Progenitor cell of endocrine pancreas (in vitro differentiated cells): ENCODE results near the gene PIAS2. TPM values are rescaled to one million over a fixed set of nuclear protein-coding genes. Genes with fewer than 3 reads are reported as not detected.
"Not testable (repeated sequence)": the region's sequence is repeated elsewhere in the genome, so short reads cannot be mapped to it uniquely, and the experiment has no call there.

Source experiments
- DNase-seq: peaks from one replicate; pipeline ENCODE4 v3.0.0; 2021; ENCODE audit warnings: low spot score; ENCODE audit not compliant: unreplicated experiment
- H3K27ac Mint-ChIP-seq: 2 replicates; pipeline ENCODE4 v1.8.0; 2021; ENCODE audit warnings: mild to moderate bottlenecking, moderate library complexity, mixed read lengths
- H3K27me3 Mint-ChIP-seq: 2 replicates; pipeline ENCODE4 v1.8.0; 2021; ENCODE audit warnings: mixed read lengths
- H3K36me3 Mint-ChIP-seq: 2 replicates; pipeline ENCODE4 v1.8.0; 2022; ENCODE audit warnings: mixed read lengths; ENCODE audit not compliant: insufficient read depth
- H3K4me1 Mint-ChIP-seq: 2 replicates; pipeline ENCODE4 v1.8.0; 2021; ENCODE audit warnings: low read depth, mixed read lengths
- H3K4me3 Mint-ChIP-seq: 2 replicates; pipeline ENCODE4 v1.8.0; 2021; ENCODE audit warnings: low read depth, mild to moderate bottlenecking, moderate library complexity, mixed read lengths
- H3K9me3 Mint-ChIP-seq: 2 replicates; pipeline ENCODE4 v1.8.0; 2021; ENCODE audit warnings: low read depth, mixed read lengths
- total RNA-seq: library from RNA; stranded (reverse); gene quantifications from 2 replicates; pipeline ENCODE4 v1.2.1, GENCODE V29; 2021
- TF ChIP-seq, protein P1 (sequence below): fragments of 200-600 bp; sonication (generic); IDR thresholded peaks from one replicate; pipeline ENCODE4 v1.5.0; 2021; ENCODE audit warnings: antibody characterized with exemption, mild to moderate bottlenecking; ENCODE audit not compliant: unreplicated experiment

PIAS2 gene
- total RNA-seq, 1 donor from 2014 or later = 36.3 TPM

DNA sequence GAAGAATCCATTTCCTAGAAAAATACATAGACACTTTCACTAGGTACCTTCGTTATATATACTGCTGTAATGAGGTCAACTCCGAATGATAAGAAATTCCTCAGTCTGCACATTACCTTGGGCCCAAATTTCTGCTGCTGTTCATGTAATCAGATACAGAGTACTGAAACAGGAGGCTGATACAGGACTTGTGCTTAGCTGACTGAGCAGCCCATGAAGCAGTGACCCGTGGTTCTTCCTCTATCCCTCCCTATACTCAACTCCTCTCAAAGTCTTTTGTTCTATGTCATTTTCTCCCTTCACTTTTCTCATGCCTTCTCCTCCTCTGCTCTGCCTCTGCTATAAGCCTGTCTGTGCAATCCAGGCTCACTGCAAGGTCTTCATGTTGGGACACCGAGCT, 102.9 kb downstream of the PIAS2 start:
- Mint-ChIP-seq H3K4me3 (no peak overlapping the region), H3K27ac (no peak overlapping the region), H3K4me1 (no peaks in the 10 kb centered on the region), H3K36me3 (no peaks in the 10 kb centered on the region), H3K9me3 (no peaks in the 10 kb centered on the region), H3K27me3 (no peaks in the 10 kb centered on the region)
- DNase-seq = no peak
- TF ChIP-seq, protein P1, sequence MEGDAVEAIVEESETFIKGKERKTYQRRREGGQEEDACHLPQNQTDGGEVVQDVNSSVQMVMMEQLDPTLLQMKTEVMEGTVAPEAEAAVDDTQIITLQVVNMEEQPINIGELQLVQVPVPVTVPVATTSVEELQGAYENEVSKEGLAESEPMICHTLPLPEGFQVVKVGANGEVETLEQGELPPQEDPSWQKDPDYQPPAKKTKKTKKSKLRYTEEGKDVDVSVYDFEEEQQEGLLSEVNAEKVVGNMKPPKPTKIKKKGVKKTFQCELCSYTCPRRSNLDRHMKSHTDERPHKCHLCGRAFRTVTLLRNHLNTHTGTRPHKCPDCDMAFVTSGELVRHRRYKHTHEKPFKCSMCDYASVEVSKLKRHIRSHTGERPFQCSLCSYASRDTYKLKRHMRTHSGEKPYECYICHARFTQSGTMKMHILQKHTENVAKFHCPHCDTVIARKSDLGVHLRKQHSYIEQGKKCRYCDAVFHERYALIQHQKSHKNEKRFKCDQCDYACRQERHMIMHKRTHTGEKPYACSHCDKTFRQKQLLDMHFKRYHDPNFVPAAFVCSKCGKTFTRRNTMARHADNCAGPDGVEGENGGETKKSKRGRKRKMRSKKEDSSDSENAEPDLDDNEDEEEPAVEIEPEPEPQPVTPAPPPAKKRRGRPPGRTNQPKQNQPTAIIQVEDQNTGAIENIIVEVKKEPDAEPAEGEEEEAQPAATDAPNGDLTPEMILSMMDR = no peak

DNA sequence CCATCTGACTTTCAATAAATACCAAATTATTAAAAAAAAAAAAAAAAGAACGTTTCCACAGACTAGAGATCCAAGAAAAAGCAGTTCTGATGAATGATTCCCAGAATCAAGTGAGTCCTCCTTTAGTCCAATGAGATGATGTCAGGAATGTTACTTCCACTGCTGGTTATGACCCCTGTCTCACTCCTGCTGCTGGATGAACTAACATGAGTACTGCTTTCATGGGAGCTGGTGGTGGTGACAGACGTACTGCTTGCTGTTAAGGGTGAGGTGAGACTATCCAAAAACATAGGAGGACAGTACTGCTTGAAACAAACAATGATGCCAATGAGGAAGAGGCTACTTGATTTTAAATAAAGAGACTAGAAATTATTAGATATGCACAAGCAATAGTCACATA, 105.0 kb downstream of the PIAS2 start:
- Mint-ChIP-seq H3K9me3 (no peaks in the 10 kb centered on the region), H3K4me3 (no peak overlapping the region), H3K36me3 (no peaks in the 10 kb centered on the region), H3K27me3 (no peaks in the 10 kb centered on the region), H3K27ac (no peak overlapping the region), H3K4me1 (no peaks in the 10 kb centered on the region)
- no peak for DNase-seq
- TF ChIP-seq, protein P1 = no peak

DNA sequence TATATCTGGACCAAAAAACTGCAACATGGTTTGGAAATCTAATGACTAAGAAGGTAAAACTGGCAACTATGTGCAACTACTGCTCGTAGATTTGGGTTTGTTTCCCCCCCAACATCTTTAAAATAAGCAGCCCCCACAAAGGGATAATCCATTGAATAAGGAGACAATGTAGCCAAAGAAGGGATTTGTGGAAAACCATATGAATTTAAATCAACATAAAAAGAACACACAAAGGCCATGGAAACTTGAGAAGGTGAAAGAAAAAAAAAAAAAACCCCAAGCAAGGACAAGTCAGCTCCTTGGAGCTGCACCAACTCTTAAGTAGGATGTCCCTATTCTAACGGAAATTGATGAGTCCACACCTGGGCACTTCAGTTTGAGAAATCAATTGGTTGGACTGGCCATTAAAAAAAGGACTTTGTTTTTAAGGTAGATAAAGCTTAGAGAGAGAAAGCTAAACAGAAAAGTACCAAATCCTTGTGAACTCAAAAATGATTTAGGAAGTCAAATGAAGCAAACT, 106.8 kb downstream of the PIAS2 start:
- Mint-ChIP-seq H3K27ac (no peak overlapping the region), H3K4me3 (no peak overlapping the region), H3K27me3 (no peaks in the 10 kb centered on the region), H3K4me1 (no peaks in the 10 kb centered on the region), H3K36me3 (no peaks in the 10 kb centered on the region), H3K9me3 (no peaks in the 10 kb centered on the region)
- TF ChIP-seq, protein P1 = no peak
- DNase-seq = no peak

DNA sequence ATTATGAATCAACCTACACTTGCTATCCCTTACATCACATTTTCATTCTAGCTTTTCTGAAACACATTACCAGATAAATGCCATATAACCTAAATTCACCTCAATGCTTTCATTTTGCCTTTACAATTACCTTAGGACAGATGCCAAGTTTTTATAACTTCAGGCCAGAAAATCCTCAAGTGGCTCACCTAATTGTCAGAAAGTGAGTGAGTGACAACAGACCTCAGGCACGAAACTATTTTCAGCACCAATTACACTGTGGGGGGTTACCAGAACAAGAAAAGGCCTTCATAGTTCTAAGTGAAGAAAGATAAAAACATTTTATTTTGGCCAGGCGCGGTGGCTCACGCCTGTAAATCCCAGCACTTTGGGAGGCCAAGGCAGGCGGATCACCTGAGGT, 108.2 kb downstream of the PIAS2 start:
- Mint-ChIP-seq H3K27me3 (no peaks in the 10 kb centered on the region), H3K4me3 (no peak overlapping the region), H3K27ac (no peak overlapping the region), H3K9me3 (no peaks in the 10 kb centered on the region), H3K4me1 (no peaks in the 10 kb centered on the region), H3K36me3 (no peaks in the 10 kb centered on the region)
- no peak for DNase-seq
- TF ChIP-seq, protein P1 = no peak

DNA sequence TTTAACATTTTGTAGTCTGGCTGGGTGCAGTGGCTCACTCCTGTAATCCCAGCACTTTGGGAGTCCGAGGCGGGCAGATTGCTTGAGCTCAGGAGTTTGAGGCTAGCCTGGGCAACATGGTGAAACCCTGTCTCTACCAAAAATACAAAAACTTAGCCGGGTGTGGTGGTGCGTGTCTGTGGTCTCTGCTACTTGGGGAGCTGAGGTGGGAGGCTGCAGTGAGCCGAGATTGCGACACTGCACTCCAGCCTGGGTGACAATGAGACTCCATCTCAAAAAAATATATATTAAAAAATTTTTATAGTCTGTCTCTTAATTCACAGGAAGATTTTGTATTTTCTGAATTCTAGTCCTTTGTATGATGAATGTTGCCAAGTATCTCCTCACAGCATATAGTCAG, 121.4 kb downstream of the PIAS2 start:
- H3K9me3 Mint-ChIP-seq, H3K4me1 Mint-ChIP-seq, H3K4me3 Mint-ChIP-seq, H3K36me3 Mint-ChIP-seq, H3K27me3 Mint-ChIP-seq, DNase-seq, H3K27ac Mint-ChIP-seq: not testable (repeated sequence)

DNA sequence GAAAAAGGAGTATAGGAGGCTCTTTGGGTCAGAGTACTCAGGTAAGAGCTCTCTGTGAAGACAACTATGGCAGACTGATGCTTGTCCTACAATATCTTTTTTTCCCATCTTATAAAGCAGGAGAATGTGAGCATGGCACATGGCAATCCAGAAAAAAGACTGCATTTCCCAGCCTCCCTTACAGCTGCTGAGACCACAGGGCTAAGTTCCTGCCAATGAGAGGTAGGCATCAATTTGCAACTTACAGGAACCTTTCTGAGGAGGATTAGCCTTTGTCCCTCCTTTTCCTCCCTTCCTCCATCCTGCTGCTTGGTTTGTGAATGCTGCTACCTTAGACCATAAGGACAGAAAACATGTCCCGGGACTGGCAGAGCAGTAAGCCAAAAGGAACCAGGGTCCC, 122.7 kb downstream of the PIAS2 start:
- DNase-seq = no peak
- TF ChIP-seq, protein P1 = no peak
- Mint-ChIP-seq H3K4me3 (no peak overlapping the region), H3K36me3 (no peaks in the 10 kb centered on the region), H3K9me3 (no peaks in the 10 kb centered on the region), H3K27me3 (no peaks in the 10 kb centered on the region), H3K4me1 (no peaks in the 10 kb centered on the region), H3K27ac (no peak overlapping the region)
